Left renal cortex interstitium (tissue), 4 donors: ENCODE data around the gene DOCK1. TPM values are rescaled to one million over a fixed set of nuclear protein-coding genes. Genes with fewer than 3 reads are reported as not detected.
"Not testable (repeated sequence)": the region's sequence is repeated elsewhere in the genome, so short reads cannot be mapped to it uniquely, and the experiment has no call there.

Experiments
- DNase-seq, 4 donors: peaks; one replicate each; pipeline ENCODE4 v3.0.0-alpha.2; 2013; ENCODE audit warnings: low read depth in 4 of 4, low spot score in 2 of 4, missing footprints in 1 of 4
- polyA plus RNA-seq, 4 donors: library from polyadenylated mRNA; unstranded; fragments of 120-200 nt; gene quantifications; one replicate each; pipeline ENCODE4 v1.2.1, GENCODE V29; 2013; ENCODE audit not compliant: insufficient read length in 4 of 4

Gene DOCK1
- 10 to 100 TPM; 57.9 to 68.2 (median 64.3) TPM for polyA plus RNA-seq

GRCh38 chr10:126904818-126905701, at the start of gene DOCK1:
Gene DOCK1 (plus strand): TSS chr10:126905428. CDS start chr10:126905518, 90 bp downstream.
- peak in 1 of 4 donors; percentile 71 for DNase-seq

GRCh38 chr10:126857178-126857806, 47.9 kb upstream of the DOCK1 start:
- DNase-seq = no peak

DNA sequence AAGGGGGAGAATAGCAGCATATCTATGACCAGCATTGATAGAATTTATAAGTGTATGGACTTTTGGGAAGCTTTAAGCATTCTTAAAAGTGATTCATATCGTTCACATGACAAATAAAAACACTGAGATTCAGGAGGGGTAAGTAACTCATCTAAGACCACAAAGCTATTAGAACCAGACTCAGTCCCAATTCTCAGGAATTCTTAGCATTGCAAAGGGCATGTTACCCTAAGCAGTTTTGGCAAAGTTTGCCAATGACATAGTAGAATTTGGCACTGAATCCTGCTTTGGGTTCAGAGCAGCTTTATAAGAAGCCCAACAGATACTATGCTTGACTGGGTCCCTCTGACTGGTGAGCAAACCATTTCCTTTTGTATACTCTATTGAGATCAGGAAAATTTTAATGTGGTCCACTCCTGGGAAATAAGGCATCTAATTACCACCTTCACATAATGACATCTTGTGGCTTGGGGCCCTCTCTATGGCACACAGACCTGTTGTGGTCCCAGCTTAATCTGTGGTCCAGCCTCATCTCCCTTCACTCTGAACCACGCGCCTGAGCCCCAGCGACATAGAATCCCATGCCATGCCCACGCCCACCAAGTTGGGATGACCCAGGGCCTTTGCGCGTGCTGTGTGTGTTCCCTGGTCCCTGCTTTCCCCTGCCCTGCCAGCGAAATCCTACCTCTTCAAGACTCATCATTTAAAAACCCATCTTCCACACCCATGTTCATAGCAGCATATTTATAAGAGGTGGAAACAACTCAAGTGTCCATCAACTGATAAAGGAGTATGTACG, 37.5 kb upstream of the DOCK1 start:
- DNase-seq = no peak

- no peak for DNase-seq
Measured at GRCh38 chr10:126868371-126868770, 36.9 kb upstream of the DOCK1 start.

GRCh38 chr10:126872135-126872534, 33.1 kb upstream of the DOCK1 start:
- DNase-seq = no peak

DNA sequence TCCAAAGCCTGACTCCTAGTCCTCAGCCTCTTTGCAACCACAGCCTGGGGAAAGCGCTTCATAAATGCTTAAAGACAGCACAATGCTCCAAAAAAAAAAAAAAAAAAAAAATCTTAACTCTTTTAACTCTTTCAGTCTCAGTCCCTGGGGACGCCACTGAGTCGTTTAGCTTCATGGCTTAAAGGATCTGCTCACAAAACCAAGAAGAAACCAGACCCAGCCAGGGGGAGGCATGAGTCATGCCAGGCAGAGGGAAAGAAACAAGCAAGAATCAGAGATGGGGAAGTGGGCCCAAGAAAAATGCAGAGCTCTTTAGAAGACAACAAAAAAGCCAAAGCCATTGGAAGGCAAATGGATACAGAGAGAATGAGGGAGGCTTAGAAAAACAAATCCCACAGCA, 32.5 kb upstream of the DOCK1 start:
- no peak for DNase-seq

DNA sequence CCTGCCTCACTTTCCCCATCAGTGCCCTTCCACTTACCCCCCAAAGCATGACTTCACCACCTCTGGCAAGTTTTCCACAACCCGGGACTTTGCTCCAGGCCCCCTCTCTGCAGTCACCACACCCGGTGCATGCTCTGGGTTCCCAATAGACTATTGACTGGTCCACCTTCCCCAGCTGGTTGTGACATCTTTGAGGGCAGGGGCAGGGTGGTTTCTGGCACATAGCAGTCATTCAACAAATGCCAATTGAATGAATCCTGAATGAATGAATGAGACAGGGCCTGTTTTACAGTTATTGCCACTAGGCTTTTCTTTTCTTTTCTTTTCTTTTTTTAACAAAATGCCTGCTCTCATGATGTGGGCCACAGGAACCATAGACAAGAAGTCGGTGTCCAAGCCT, 28.8 kb upstream of the DOCK1 start:
- DNase-seq = no peak

GRCh38 chr10:126877390-126877789, 27.8 kb upstream of the DOCK1 start:
- DNase-seq = no peak

DNA sequence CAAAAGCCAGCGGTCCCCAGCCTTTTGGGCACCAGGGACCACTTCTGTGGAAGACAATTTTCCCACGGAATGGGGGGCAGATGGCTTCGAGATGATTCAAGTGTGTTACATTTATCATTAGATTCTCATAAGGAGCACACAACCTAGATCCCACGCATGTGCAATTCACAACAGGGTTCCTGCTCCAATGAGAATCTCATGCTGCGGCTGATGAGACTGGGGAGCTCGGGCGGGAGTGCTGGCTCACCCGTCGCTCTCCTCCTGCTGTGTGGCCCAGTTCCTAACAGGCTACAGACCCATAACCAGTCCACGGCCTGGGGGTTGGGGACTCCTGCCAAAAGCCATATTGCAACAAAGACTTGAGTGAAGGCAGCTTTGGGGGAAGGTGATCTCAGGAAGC, 26.6 kb upstream of the DOCK1 start:
- DNase-seq = no peak

DNA sequence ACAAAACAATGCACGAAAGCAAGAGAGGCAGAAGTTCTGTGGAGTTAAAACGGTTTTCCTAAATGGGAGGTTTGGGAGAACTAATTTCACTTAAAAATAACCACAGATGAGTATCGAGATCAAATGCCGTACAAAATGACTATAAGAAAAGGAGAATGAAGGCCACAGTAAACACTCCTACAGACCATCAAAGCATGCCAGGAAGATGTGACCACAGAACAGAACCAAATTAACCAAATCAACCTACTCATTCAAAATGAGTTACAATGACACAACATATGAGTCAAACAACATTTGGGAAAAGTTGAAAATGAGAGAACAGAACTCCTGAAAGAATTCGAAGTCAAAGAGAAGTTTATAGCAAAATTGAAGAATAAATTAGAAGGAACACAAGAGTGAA, 24.3 kb upstream of the DOCK1 start:
- no peak for DNase-seq

DNA sequence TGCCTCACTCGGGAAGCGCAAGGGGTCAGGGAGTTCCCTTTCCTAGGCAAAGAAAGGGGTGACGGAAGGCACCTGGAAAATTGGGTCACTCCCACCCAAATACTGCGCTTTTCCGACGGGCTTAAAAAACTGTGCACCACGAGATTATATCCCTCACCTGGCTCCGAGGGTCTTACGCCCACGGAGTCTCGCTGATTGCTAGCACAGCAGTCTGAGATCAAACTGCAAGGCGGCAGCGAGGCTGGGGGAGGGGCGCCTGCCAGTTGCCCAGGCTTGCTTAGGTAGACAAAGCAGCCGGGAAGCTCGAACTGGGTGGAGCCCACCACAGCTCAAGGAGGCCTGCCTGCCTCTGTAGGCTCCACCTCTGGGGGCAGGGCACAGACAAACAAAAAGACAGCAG, 23.2 kb upstream of the DOCK1 start:
- DNase-seq = not testable (repeated sequence)

GRCh38 chr10:126888436-126888835, 16.8 kb upstream of the DOCK1 start:
- DNase-seq = not testable (repeated sequence)

DNA sequence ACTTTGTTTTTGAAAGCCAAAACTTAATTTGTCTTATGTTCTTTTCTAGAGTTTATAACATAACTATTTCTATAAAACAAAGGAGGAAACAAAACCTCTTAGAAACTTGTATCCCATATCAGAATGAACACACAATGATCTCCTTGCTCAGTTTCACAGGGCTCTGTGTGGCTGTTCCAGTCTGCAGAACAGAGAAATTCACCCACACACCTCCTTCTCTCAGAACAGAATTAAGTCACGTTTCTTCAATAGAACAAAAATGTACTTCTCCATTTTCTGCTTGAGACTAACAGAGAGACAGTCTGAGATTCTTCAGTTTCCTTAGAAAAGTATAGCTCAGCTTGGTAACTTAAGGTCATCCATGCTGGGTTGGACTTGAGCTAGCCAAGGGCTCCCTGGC, 15.8 kb upstream of the DOCK1 start:
- DNase-seq = no peak

GRCh38 chr10:126890797-126891196, 14.4 kb upstream of the DOCK1 start:
- not testable (repeated sequence) for DNase-seq

GRCh38 chr10:126892226-126893175, 12.7 kb upstream of the DOCK1 start:
- no peak for DNase-seq

DNA sequence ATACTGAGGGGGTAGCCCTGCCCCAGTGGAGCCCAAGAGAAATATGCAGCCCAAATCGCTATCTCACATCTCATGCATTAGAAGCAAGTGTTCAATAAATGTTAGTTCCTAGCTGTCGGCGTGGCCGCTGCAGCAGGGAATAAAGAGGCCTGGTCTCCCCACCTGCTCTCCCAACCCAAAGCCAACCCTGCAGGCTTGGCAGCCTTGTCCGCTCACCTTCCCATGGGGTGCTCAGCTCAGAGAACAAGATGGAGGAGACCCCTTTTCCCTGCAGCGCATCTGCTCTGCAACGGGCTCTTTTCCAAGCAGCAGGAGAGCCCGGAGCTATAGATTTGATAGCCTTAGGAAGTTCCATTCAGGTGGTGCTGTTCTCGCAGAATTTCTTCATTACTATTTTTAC, 12.0 kb upstream of the DOCK1 start:
- DNase-seq = no peak

DNA sequence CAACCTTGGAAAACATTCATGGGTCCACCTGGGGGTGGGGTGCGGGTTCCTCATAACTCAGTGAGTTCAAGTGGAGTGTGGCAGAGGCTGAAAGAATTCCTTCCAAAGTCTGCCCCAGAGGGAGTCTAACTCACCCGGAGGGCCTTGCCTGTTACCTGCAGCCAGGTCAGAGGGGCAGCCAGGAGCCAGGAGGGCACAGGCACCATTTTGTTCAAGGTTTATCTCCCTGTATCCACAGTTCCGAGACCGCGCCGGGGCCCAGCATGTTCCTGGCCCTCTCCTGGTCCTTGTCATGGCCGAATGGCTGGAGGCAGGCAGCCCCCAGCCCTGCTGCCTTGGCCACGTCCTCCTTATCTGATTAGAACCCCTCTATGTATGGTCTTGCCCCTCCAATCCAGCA, 11.4 kb upstream of the DOCK1 start:
- DNase-seq = no peak

GRCh38 chr10:126895214-126895781, 9.9 kb upstream of the DOCK1 start:
- DNase-seq = no peak

DNA sequence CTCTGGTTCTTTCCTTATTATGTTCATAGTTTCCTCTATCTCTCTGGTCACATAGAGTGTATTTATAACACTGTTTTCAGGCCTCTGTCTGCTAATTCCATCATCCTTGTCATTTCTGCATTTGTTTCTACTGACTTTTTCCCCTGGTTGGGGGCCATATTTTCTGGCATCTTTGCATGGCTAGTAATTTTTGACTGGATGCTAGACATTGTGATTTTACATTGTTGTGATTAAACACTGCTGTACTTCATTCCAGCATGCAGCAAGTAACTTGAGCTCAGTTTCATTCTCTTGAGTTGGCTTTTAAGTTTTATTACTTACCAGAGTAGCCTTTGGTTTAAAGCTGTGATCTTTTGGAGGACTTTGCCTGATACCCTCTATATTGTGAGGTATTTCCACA, 6.8 kb upstream of the DOCK1 start:
- DNase-seq = no peak

DNA sequence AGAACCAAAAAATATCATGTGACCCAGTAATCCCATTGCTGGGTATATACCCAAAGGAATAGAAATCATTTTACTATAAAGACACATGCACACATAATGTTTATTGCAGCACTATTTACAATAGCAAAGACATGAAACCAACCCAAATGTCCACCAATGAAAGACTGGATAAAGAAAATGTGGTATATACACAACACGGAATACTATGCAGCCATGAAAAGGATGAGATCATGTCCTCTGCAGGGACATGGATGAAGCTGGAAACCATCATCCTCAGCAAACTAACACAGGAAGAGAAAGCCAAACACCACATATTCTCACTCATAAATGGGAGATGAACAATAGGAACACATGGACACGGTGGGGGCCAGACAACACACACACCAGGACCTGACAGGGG, 5.7 kb upstream of the DOCK1 start:
- DNase-seq = not testable (repeated sequence)
